ENCODE results near the gene STPG3. TPM values are rescaled to one million over a fixed set of nuclear protein-coding genes. Genes with fewer than 3 reads are reported as not detected.

STPG3 gene
- total RNA-seq, 1 donor from 2014 or later = 0.18 TPM

DNA sequence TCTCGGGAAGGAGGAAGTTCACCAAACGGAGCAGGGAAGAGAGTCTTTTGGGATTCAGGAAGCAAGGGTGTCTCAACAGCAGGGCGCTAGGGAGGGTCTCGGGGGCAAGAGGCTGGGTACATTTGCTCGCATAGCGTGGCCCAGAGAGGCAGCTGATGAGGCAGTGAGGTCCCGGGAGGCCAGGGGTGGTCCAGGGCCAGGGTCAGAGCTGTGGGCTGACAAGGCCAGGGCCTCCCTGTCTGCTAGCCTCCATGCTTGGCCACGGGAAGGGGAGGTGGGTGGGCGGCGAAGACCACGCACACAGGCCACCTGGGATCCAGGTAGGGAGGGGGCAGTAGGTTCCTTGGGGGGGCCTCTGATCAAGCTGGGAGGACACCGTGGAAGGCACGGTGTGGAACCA, 39.6 kb upstream of the STPG3 start:
- peaks cover 4% of the 10 kb centered on the region for H3K4me1 Mint-ChIP-seq
- no peak overlapping the region for H3K27ac Mint-ChIP-seq

DNA sequence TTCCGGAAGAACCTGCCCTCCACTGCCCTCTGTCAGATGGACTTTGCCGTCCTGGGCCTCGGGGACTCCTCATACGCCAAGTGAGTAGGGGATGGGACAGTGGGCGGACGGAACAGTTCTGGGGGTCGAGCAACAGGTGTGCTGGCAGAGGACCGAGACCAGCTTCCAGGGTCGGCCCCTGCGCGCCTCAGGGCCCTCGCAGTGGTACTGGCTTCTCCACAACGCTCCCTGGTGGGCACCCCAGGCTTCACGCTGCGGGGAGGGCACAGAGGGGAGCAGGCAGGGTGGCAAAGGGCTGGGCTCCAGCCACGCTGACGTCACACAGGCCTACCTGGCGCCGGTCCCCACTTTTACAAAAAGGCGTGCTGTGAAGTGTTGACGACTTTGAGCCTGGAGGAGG, 38.6 kb upstream of the STPG3 start:
- no peak overlapping the region for H3K27ac Mint-ChIP-seq
- no peak overlapping the region for H3K4me3 Mint-ChIP-seq
- TF ChIP-seq, protein P1, sequence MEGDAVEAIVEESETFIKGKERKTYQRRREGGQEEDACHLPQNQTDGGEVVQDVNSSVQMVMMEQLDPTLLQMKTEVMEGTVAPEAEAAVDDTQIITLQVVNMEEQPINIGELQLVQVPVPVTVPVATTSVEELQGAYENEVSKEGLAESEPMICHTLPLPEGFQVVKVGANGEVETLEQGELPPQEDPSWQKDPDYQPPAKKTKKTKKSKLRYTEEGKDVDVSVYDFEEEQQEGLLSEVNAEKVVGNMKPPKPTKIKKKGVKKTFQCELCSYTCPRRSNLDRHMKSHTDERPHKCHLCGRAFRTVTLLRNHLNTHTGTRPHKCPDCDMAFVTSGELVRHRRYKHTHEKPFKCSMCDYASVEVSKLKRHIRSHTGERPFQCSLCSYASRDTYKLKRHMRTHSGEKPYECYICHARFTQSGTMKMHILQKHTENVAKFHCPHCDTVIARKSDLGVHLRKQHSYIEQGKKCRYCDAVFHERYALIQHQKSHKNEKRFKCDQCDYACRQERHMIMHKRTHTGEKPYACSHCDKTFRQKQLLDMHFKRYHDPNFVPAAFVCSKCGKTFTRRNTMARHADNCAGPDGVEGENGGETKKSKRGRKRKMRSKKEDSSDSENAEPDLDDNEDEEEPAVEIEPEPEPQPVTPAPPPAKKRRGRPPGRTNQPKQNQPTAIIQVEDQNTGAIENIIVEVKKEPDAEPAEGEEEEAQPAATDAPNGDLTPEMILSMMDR (IDR thresholded peaks at IDR 0.05; ENCODE audit: unreplicated experiment) = no peak
- peaks cover 4% of the 10 kb centered on the region for H3K4me1 Mint-ChIP-seq
- H3K27me3 Mint-ChIP-seq (ENCODE audit: low read depth) = no peaks in the 10 kb centered on the region
- peaks cover 11% of the 10 kb centered on the region for H3K36me3 Mint-ChIP-seq
- no peak for DNase-seq (ENCODE audit: low spot score in 2 of 2, unreplicated experiment in 2 of 2)
- H3K9me3 Mint-ChIP-seq = no peaks in the 10 kb centered on the region

More for the DNA sequence above, 39.6 kb upstream of the STPG3 start:
- no peak for DNase-seq (ENCODE audit: low spot score in 2 of 2, unreplicated experiment in 2 of 2)
- Mint-ChIP-seq H3K9me3 (no peaks in the 10 kb centered on the region), H3K27me3 (ENCODE audit: low read depth) (no peaks in the 10 kb centered on the region), H3K36me3 (peaks cover 15% of the 10 kb centered on the region), H3K4me3 (no peak overlapping the region)
- TF ChIP-seq, protein P1 (IDR thresholded peaks at IDR 0.05; ENCODE audit: unreplicated experiment) = no peak

DNA sequence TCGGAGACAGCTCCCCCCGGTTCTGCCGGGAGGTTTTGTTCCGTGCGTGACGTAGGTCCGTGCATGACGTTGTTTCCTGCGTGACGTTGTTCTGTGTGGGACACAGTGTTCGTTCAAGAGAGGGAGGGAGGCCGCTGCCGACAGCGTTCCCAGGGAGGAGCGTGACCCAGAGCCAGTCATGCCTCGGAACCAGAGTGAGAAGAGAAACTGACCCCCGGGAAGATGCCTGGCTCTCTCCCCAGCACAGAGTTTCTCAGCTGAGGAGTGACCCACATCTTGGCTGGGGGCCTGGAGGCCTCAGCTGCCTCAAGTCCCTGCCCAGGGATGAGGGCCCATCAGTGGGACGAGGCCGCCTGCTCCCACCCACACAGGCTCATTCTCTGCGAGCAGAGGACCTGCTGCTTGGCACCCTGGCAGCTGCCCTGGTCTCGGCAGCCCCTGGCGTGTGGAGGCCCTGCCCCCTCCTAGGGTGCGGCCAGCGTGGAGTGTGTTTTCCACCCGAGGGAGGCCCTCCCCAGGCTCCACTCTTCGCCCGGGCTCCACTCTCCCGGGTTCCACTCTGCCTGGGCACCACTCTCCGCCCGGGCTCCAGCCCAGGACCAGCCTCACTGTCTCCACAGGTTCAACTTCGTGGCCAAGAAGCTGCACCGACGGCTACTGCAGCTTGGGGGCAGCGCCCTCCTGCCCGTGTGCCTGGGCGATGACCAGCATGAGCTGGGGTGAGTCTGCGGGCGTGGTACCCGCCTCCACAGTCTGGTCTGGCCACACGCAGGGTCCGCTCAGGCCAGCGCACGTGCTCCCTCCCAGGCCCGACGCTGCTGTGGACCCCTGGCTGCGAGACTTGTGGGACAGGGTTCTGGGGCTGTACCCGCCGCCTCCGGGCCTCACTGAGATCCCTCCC, 37.7 kb upstream of the STPG3 start:
- Mint-ChIP-seq H3K9me3 (no peaks in the 10 kb centered on the region), H3K4me1 (peaks cover 4% of the 10 kb centered on the region), H3K27ac (no peak overlapping the region), H3K4me3 (no peak overlapping the region), H3K36me3 (peaks cover 10% of the 10 kb centered on the region), H3K27me3 (ENCODE audit: low read depth) (no peaks in the 10 kb centered on the region)
- no peak for DNase-seq (ENCODE audit: low spot score in 2 of 2, unreplicated experiment in 2 of 2)
- TF ChIP-seq, protein P1 (IDR thresholded peaks at IDR 0.05; ENCODE audit: unreplicated experiment) = no peak

DNA sequence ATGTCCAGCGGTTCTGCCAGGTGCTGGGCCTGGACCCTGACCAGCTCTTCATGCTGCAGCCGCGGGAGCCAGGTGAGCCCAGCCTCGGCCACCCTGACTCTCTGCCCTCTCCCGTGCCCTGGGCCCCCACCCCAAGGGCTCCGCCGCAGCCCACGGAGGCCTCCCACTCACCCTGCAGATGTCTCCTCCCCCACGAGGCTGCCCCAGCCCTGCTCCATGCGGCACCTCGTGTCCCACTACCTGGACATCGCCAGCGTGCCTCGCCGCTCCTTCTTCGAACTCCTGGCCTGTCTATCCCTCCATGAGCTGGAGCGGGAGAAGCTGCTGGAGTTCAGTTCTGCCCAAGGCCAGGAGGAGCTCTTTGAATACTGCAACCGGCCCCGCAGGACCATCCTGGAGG, 36.5 kb upstream of the STPG3 start:
- Mint-ChIP-seq H3K9me3 (no peaks in the 10 kb centered on the region), H3K36me3 (peaks cover 7% of the 10 kb centered on the region), H3K4me3 (no peak overlapping the region), H3K27ac (no peak overlapping the region), H3K4me1 (peaks cover 4% of the 10 kb centered on the region), H3K27me3 (ENCODE audit: low read depth) (no peaks in the 10 kb centered on the region)
- DNase-seq (ENCODE audit: low spot score in 2 of 2, unreplicated experiment in 2 of 2) = no peak
- TF ChIP-seq, protein P1 (IDR thresholded peaks at IDR 0.05; ENCODE audit: unreplicated experiment) = no peak

DNA sequence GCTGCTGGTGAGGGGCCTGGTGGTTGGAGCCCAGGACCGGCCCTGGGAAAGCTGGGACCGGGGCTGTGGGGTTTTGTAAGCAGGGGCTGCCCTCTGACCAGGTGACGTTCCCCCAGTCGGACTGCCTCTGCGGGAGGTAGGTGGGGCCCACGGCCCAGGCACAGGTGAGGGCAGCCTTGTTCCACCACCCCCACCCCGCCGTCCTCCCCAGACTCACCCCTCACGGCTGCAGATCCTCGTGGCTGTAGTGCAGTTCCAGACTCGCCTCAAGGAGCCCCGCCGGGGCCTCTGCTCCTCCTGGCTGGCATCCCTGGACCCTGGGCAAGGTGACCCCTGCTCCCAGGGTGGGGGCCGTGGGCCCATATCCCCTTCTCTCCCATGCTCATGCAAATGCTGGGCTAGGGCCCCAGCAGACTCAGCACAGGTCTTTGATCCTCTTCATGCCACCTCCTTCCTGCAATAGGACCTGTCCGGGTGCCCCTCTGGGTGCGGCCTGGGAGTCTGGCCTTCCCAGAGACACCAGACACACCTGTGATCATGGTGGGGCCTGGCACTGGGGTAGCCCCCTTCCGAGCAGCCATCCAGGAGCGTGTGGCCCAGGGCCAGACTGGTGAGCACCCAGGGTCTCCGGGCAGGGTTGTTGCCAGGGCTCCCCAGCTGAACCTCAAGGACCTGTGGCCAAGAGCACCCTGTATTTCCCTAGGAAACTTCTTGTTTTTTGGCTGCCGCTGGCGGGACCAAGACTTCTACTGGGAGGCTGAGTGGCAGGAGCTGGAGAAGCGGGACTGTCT, 35.7 kb upstream of the STPG3 start:
- DNase-seq (ENCODE audit: low spot score in 2 of 2, unreplicated experiment in 2 of 2) = no peak
- Mint-ChIP-seq H3K27me3 (ENCODE audit: low read depth) (no peaks in the 10 kb centered on the region), H3K27ac (no peak overlapping the region), H3K4me3 (no peak overlapping the region), H3K9me3 (no peaks in the 10 kb centered on the region), H3K4me1 (peaks cover 4% of the 10 kb centered on the region), H3K36me3 (peaks cover 5% of the 10 kb centered on the region)
- TF ChIP-seq, protein P1 (IDR thresholded peaks at IDR 0.05; ENCODE audit: unreplicated experiment) = no peak
